Glutamatergic neuron (in vitro differentiated cells): ENCODE results near the gene LRRC14B. TPM values are rescaled to one million over a fixed set of nuclear protein-coding genes. Genes with fewer than 3 reads are reported as not detected.

ENCODE experiments used
- DNase-seq: peaks from one replicate; pipeline ENCODE4 v3.0.0; 2022
- H3K27ac Mint-ChIP-seq: one replicate; pipeline ENCODE4 v1.8.0; 2020; ENCODE audit warnings: mild to moderate bottlenecking, mixed read lengths, inconsistent platforms; ENCODE audit not compliant: unreplicated experiment
- H3K27me3 Mint-ChIP-seq: one replicate; pipeline ENCODE4 v1.8.0; 2020; ENCODE audit warnings: mild to moderate bottlenecking, moderate library complexity, mixed read lengths, inconsistent platforms; ENCODE audit not compliant: unreplicated experiment
- H3K36me3 Mint-ChIP-seq: one replicate; pipeline ENCODE4 v1.8.0; 2020; ENCODE audit warnings: mild to moderate bottlenecking, mixed read lengths, inconsistent platforms; ENCODE audit not compliant: unreplicated experiment
- H3K4me1 Mint-ChIP-seq: one replicate; pipeline ENCODE4 v1.8.0; 2020; ENCODE audit warnings: mild to moderate bottlenecking, low read depth, mixed read lengths, inconsistent platforms; ENCODE audit not compliant: unreplicated experiment
- H3K4me3 Mint-ChIP-seq: one replicate; pipeline ENCODE4 v1.8.0; 2020; ENCODE audit warnings: mild to moderate bottlenecking, mixed read lengths, inconsistent platforms; ENCODE audit not compliant: unreplicated experiment
- H3K9me3 Mint-ChIP-seq: one replicate; pipeline ENCODE4 v1.8.0; 2020; ENCODE audit warnings: mild to moderate bottlenecking, moderate library complexity, mixed read lengths, inconsistent platforms; ENCODE audit not compliant: unreplicated experiment
- total RNA-seq: library from RNA; stranded (reverse); fragmentation: NEBNext Ultra II Directional; extraction: Animal tissue kit (Norgen Biotek cat#: 25700); gene quantifications from one replicate; pipeline ENCODE4 v1.2.1, GENCODE V29; 2021; ENCODE audit not compliant: unreplicated experiment
- TF ChIP-seq, protein P1 (sequence below): fragments of 200-600 bp; sonication (generic); IDR thresholded peaks from one replicate; pipeline ENCODE4 v1.5.0; 2021; ENCODE audit not compliant: partially characterized antibody, unreplicated experiment

LRRC14B gene
- total RNA-seq, 1 donor from 2014 or later = not detected

DNA sequence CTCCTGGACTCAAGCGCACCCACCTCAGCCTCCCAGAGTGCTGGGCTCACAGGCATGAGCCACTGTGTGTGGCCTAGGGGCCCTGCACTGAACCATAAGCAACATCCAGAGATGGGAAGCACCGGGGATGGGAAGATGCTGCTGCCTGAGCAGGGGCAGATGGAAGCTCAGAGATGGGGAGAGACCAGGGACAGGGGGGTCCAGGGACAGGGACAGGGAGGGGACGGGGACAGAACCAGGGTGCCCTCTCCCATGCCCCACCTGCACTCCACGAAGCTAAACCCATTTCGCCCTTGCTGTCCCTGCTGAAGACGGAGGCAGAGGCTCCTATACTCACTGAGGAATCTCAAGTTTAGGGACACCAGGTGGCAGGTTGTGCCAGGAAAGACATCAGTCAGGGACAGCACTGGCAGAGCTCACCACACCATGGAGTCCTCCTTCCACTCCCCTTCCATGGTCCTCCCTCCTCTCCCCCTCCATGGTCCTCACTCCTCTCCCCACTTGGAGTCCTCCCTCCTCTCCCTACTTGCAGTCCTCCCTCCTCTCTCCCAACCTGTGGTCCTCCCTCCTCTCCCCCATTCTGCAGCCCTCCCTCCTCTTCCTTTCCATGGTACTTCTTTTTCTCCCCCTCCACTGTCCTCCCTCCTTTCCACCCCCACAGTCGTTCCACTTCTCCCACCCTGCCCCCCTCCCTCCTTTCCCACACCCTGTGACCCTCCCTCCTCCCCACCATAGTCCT, 45.5 kb upstream of the LRRC14B start:
- TF ChIP-seq, protein P1, sequence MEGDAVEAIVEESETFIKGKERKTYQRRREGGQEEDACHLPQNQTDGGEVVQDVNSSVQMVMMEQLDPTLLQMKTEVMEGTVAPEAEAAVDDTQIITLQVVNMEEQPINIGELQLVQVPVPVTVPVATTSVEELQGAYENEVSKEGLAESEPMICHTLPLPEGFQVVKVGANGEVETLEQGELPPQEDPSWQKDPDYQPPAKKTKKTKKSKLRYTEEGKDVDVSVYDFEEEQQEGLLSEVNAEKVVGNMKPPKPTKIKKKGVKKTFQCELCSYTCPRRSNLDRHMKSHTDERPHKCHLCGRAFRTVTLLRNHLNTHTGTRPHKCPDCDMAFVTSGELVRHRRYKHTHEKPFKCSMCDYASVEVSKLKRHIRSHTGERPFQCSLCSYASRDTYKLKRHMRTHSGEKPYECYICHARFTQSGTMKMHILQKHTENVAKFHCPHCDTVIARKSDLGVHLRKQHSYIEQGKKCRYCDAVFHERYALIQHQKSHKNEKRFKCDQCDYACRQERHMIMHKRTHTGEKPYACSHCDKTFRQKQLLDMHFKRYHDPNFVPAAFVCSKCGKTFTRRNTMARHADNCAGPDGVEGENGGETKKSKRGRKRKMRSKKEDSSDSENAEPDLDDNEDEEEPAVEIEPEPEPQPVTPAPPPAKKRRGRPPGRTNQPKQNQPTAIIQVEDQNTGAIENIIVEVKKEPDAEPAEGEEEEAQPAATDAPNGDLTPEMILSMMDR = no peak
- Mint-ChIP-seq H3K4me3 (no peak overlapping the region), H3K27ac (no peak overlapping the region), H3K36me3 (peaks cover 33% of the 10 kb centered on the region), H3K9me3 (peaks cover 29% of the 10 kb centered on the region), H3K27me3 (peaks cover 12% of the 10 kb centered on the region), H3K4me1 (no peaks in the 10 kb centered on the region)
- no peak for DNase-seq

DNA sequence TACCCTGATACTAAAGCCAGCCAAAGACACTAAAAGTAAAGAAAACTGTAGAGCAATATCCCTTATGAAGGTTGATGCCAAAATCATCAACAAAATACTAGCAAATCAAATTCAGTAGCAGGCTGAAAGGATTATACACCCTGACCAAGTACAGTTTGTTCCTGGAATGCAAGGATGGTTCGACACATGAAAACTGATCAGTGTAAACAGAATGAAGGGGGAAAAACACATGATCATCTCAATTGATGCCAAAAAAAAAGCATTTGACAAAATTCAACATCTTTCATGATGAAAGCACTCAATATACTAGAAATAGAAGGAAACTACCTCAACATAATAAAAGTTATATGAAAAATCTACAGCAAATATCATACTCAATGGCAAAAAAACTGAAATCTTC, 43.5 kb upstream of the LRRC14B start:
- Mint-ChIP-seq H3K4me3 (no peak overlapping the region), H3K27ac (no peak overlapping the region), H3K4me1 (no peaks in the 10 kb centered on the region), H3K36me3 (peaks cover 25% of the 10 kb centered on the region), H3K9me3 (peaks cover 22% of the 10 kb centered on the region), H3K27me3 (peaks cover 5% of the 10 kb centered on the region)
- no peak for DNase-seq
- TF ChIP-seq, protein P1 = no peak

DNA sequence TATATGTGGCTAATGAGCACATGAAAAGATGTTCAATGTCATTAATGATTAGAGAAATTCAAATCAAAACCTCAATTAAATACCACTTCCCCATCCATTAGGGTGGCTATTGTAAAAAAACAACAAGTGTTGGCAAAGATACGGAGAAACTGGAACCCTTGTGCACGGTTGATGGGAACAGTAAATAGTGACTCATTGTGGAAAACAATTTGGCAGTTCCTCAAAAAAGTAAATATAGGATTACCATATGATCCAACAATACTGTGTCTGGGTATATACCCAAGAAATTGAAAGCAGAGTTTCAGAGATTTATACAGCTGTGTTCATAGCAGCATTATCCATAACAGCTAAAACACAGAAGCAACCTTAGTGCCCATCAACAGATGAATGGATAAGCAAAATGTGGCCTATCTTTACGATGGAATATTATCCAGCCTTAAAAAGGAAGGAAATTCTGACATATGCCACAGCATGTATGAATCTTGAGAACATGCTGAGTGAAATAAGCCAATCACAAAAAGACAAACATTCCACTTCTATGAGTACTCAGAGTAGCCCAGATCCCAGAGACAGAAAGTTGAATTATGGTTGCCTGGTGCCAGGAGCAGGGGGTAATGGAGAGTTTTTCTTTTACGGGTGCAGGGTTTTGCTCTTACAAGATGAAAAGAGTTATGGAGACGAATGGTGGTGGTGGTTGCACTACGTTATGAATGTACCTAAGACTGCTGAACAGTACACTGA, 41.4 kb upstream of the LRRC14B start:
- TF ChIP-seq, protein P1 = no peak
- H3K4me3 Mint-ChIP-seq = no peak overlapping the region
- peaks cover 19% of the 10 kb centered on the region for H3K9me3 Mint-ChIP-seq
- peaks cover 1% of the 10 kb centered on the region for H3K27me3 Mint-ChIP-seq
- peaks cover 11% of the 10 kb centered on the region for H3K4me1 Mint-ChIP-seq
- peaks cover 27% of the 10 kb centered on the region for H3K36me3 Mint-ChIP-seq
- no peak overlapping the region for H3K27ac Mint-ChIP-seq
- DNase-seq = no peak

DNA sequence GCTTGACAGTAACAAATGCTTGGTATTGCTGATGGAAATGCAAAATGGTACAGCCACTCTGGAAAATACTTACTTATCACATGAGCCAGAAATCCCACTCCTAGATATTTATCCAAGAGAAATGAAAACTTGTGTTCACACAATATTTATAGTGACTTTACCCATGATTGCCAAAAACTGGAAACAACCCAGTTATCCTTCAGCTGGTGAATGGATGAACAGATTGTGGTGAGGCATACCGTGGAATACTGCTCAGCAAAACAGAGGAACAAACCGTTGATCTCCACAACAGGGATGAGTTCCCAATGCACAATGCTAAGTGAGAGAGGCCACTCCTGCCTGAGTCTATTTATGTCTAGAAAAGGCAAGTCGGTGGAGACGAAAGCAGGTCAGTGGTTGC, 40.5 kb upstream of the LRRC14B start:
- TF ChIP-seq, protein P1 = no peak
- Mint-ChIP-seq H3K9me3 (peaks cover 21% of the 10 kb centered on the region), H3K4me3 (no peak overlapping the region), H3K27me3 (peaks cover 1% of the 10 kb centered on the region), H3K36me3 (peaks cover 33% of the 10 kb centered on the region), H3K27ac (no peak overlapping the region), H3K4me1 (peaks cover 15% of the 10 kb centered on the region)
- DNase-seq = no peak

DNA sequence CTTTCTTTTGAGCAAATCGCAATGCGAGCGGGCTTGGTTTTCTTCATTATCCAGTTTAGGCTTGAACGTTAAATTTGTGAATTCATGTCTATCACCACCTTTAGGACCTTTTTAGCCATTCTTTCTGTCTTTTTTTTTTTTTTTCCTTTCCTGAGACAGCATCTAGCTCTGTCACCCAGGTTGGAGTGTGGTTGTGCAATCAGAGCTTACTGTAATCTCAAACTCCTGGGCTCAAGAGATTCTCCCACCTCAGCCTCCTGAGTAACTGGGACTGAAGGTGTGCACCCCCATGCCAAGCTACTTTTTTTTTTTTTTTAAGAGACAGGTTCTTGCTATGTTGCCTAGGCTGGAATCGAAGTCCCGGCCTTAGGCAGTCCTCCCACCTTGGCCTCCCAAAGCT, 39.2 kb upstream of the LRRC14B start:
- peaks cover 17% of the 10 kb centered on the region for H3K9me3 Mint-ChIP-seq
- TF ChIP-seq, protein P1 = no peak
- DNase-seq = no peak
- H3K27ac Mint-ChIP-seq = no peak overlapping the region
- H3K4me3 Mint-ChIP-seq = no peak overlapping the region
- H3K27me3 Mint-ChIP-seq = peaks cover 3% of the 10 kb centered on the region
- peaks cover 31% of the 10 kb centered on the region for H3K36me3 Mint-ChIP-seq
- H3K4me1 Mint-ChIP-seq = peaks cover 15% of the 10 kb centered on the region
